Measurements from ENCODE around the gene LHFPL6.

- TF ChIP-seq GATA2 (IDR thresholded peaks at IDR 0.05; ENCODE audit: low read depth, low read length), result no peak
- no peak for TF ChIP-seq GATA3 (IDR thresholded peaks at IDR 0.05; ENCODE audit: low read depth, low read length)
Measured at GRCh38 chr13:39577838-39578491, 25.0 kb downstream of the LHFPL6 start.
